Articular chondrocyte of knee joint (primary cell): ENCODE data around the gene SLC7A11. TPM values are rescaled to one million over a fixed set of nuclear protein-coding genes. Genes with fewer than 3 reads are reported as not detected.

ENCODE experiments used
- total RNA-seq: library from RNA; depleted of rRNA; stranded (reverse); fragments of >200 nt; gene quantifications from 2 replicates; pipeline ENCODE4 v1.2.3, GENCODE V29; 2012

The SLC7A11 gene
- 41.9 and 70.8 TPM in 2 replicates for total RNA-seq

GRCh38 chr4:138242076-138242833 is at the start of gene SLC7A11:
Gene SLC7A11, minus strand, starts transcription at chr4:138242349. Its CDS starts 280 bp downstream, at chr4:138242069.

